Esophagus squamous epithelium (tissue), 5 donors: Measurements from ENCODE around the gene RNASE8. TPM values are rescaled to one million over a fixed set of nuclear protein-coding genes. Genes with fewer than 3 reads are reported as not detected.
A peak's percentile ranks its signal among the peaks of the same experiment; 100 is the strongest.

Experiments
- DNase-seq: peaks from one replicate; lab custom pipeline; 2025; lab: John Stamatoyannopoulos, UW
- H3K27ac ChIP-seq, 4 donors: fragments of 200-600 bp; sonication (generic); one replicate each; pipeline ENCODE4 v1.5.1; 2016 to 2019; ENCODE audit warnings: mild to moderate bottlenecking in 1 of 4
- H3K27me3 ChIP-seq, 4 donors: fragments of 200-600 bp; sonication (generic); 1 replicate in 3 of 4; 2 replicates in 1 of 4; pipeline versions ENCODE4 v1.5.1 to v1.6.0; 2017 to 2021; ENCODE audit warnings: antibody characterized with exemption in 1 of 4
- H3K36me3 ChIP-seq, 3 donors: fragments of 200-600 bp; sonication (generic); one replicate each; pipeline ENCODE4 v1.5.1; 2016 to 2019
- H3K4me1 ChIP-seq, 3 donors: fragments of 200-600 bp; sonication (generic); one replicate each; pipeline ENCODE4 v1.5.1; 2017 to 2019
- H3K4me3 ChIP-seq, 4 donors: fragments of 200-600 bp; sonication (generic); 1 replicate in 3 of 4; 2 replicates in 1 of 4; pipeline ENCODE4 v1.5.1; 2016 to 2019; ENCODE audit warnings: mild to moderate bottlenecking in 2 of 4, moderate library complexity in 1 of 4
- H3K9me3 ChIP-seq, 3 donors: fragments of 200-600 bp; sonication (generic); one replicate each; pipeline ENCODE4 v1.5.1; 2016 to 2019
- POLR2A ChIP-seq, 4 donors: fragments of 450-650 bp; IDR thresholded peaks; one replicate each; pipeline ENCODE4 v1.6.1; 2017; ENCODE audit warnings: antibody characterized with exemption in 4 of 4, mild to moderate bottlenecking in 4 of 4, moderate library complexity in 3 of 4
- WGBS, 2 donors: methylation state at CpG; one replicate each; pipeline ENCODE4 v1.1.5; 2018; 5-methylcytosine and 5-hydroxymethylcytosine counted together
- intact Hi-C: fragments of 100-400 bp; cut with DNase I; formaldehyde crosslinking; loops from one replicate; pipeline ENCODE4 v1.15.0; 2022
- total RNA-seq, 4 donors: library from RNA; depleted of rRNA; stranded (reverse); fragments of >200 nt; gene quantifications; one replicate each; pipeline ENCODE4 v1.1.0, GENCODE V29; 2016
- TF ChIP-seq, protein P1 (sequence below), 6 experiments: fragments of 450-650 bp in 4 of 6; fragments of 200-600 bp in 2 of 6; sonication (generic) in 2 of 6; IDR thresholded peaks; one replicate each; pipeline ENCODE4 v1.5.1; 2016 to 2019; ENCODE audit warnings: antibody characterized with exemption in 6 of 6, mild to moderate bottlenecking in 4 of 6, moderate library complexity in 4 of 6
- donor health status: DM: yes; HTN: yes; CAD: no.

RNASE8 gene
- total RNA-seq, 4 donors from 2014 or later: not detected

DNA sequence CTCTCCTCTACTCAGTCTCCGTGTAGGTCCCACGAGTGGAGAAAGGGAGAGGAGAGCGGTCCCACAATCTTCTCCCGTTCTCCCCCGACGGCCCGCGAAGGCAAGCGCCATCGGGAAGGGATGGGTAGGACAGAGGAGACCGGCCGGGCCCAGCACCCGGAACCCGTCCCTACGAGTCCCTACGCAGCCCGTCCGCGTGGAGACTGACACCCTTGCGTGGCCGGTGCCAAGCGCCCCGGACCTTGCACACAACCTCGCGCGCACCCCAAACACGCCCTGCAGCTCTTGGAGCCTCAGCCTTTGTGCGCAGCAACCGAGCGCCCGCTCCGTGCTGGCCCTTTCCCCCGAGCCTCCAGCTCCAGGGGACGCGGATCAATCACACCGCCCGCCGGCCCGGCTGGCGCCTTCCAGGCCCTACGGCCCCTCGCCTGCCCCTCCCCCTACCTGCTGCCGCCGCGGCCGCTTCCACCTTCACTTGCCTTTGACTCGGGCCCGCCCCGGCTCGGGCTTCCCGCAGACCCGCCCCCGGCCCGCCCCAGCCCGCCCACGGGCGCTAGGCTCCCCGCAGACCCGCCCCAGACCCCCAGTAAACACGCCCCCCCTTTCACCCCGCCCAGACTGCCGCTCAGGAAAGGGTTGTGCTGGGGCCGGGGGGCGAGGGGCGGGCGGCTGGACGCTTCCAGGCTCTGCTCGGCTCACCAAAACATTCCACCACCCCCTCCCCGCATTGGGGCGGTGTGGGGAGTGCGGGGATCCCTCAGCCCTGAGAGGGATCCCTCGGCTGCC lies 32.8 kb upstream of the RNASE8 start, which contains the start of gene NDRG2:
NDRG2 (minus strand) TSS at position 477 of the 786 bp plus-strand sequence. CDS start 1,746 bp downstream, outside the sequence.
- TF ChIP-seq POLR2A (IDR thresholded peaks at IDR 0.05): peak in 1 of 4 donors; percentile 55
- TF ChIP-seq, protein P1, sequence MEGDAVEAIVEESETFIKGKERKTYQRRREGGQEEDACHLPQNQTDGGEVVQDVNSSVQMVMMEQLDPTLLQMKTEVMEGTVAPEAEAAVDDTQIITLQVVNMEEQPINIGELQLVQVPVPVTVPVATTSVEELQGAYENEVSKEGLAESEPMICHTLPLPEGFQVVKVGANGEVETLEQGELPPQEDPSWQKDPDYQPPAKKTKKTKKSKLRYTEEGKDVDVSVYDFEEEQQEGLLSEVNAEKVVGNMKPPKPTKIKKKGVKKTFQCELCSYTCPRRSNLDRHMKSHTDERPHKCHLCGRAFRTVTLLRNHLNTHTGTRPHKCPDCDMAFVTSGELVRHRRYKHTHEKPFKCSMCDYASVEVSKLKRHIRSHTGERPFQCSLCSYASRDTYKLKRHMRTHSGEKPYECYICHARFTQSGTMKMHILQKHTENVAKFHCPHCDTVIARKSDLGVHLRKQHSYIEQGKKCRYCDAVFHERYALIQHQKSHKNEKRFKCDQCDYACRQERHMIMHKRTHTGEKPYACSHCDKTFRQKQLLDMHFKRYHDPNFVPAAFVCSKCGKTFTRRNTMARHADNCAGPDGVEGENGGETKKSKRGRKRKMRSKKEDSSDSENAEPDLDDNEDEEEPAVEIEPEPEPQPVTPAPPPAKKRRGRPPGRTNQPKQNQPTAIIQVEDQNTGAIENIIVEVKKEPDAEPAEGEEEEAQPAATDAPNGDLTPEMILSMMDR (IDR thresholded peaks at IDR 0.05): no peak
- 0% methylated on average over 2 to 8 of the region's 72 CpGs for WGBS, 2 donors
- H3K27me3 ChIP-seq: no peaks in the 10 kb centered on the region
- intact Hi-C loops: no loop called here
- peaks cover 0 to 27% (median 5%) of the 10 kb centered on the region in 3 donors for H3K36me3 ChIP-seq
- peak within 1 kb of the TSS; percentile 81 to 95 (median 90) for H3K27ac ChIP-seq
- peaks cover 12 to 67% (median 25%) of the 10 kb centered on the region in 3 donors for H3K4me1 ChIP-seq
- peak within 1 kb of the TSS; percentile 68 to 94 (median 80) for H3K4me3 ChIP-seq
- H3K9me3 ChIP-seq: no peaks in the 10 kb centered on the region
- DNase-seq: no peak

DNA sequence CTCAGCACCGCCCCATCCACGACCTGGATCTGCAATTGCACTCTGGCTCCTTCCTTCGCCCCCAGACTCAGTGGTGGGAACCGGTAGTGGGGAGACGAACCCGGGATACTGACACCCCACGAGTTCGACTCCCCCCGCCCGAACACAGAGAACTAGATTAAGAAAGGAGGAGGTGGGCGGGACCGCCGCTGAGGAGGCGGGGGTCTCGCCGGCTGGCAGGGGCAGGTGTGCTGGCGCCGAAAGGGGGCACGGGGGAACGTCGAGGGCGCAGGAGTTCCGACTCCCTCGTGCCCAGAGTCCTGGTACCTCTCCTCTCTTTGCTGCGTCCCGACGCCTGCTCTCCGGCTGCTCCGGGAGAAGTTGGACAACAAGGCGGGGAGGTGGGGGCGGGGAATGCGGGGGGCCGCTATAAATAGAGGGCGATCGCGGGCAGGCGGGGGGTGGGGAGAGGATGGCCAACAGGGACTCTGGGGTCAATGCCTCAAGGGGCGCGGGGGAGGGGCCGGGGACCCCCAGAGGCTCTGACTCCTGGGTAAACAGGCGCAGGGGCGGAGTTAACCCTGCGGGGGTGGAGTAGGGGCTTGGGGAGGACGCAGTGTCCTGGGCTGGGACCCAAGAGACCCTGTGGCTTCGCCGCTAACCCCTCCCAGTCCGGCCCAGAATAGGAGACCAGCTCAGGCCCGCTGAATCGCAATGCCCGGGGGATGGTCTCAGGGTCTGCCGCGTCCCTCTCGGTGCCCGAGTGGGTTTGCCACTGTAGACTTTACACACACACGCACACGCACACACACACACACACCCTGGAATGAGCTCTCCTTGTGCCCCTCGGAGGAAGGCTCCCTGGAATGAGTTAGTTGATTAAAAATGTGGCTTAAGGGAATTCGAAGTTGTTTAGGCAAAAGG lies 32.0 kb upstream of the RNASE8 start:
- Histone ChIP-seq H3K27ac (peak overlapping the region; percentile 81 to 95 (median 90)), H3K4me3 (peak overlapping the region; percentile 68 to 94 (median 80)), H3K9me3 (no peaks in the 10 kb centered on the region), H3K4me1 (peaks cover 12 to 62% (median 25%) of the 10 kb centered on the region in 3 donors), H3K27me3 (no peaks in the 10 kb centered on the region), H3K36me3 (peaks cover 0 to 18% (median under 1%) of the 10 kb centered on the region in 3 donors)
- WGBS, 2 donors: 15 to 28% methylated on average over 2 to 33 of the region's 58 CpGs
- intact Hi-C loops: no loop called here
- no peak for DNase-seq
- TF ChIP-seq, protein P1 (IDR thresholded peaks at IDR 0.05): peak in 1 of 6 experiments; percentile 6
- TF ChIP-seq POLR2A (IDR thresholded peaks at IDR 0.05): no peak

DNA sequence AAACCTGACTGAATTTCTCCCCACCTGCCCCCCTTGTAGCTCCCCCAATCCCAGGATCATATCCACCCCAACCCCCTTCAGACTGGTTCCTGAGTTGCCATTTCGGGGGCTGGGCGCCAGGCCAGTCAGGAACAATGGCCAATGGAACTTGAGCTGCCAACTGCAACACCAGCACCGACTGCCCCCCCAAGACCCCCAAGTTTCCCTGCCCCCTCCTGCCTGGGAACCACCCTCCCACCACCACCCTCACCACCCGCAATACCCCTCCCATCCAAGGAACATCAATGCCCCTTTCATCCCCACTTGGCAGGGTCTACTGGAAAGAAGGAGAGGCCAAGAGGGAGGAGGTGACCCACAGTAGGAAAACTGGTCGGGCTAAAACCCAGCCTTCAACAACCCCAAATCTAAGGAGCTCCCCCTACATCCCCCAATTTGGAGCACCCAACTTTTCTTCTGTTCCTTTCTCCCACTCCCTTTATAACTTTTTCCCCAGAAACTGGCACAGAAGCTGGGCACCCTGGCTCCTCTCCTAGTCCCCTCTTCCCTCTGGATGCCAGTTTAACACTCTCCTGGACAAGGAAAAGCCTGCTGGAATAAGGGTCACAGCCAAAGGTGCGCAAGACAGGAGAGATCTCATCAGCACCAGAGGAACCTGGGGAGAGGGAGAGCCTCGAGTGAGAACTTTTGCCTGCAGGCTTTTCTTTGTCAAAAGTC lies 31.2 kb upstream of the RNASE8 start:
- WGBS, 2 donors: 43 to 63% methylated on average over 5 to 7 of the region's 7 CpGs
- H3K36me3 ChIP-seq: peaks cover 0 to 10% (median 0%) of the 10 kb centered on the region in 3 donors

DNA sequence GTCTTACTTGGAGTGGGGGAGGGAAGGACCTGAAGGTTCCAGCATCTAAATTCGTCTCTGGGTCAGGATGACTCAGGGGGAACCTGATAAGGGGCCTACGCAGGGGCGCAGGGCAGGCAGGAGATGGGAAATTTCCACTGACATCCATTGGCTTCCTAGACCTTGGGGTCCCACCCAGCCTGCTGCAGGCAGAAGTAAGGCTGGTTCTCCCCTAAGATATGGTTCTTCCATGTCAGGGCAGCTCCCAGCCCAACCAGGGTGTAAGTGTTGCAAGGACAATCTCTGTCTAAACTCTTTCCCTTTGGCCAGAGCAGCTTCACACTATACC lies 30.7 kb upstream of the RNASE8 start:
- TF ChIP-seq, protein P1 (IDR thresholded peaks at IDR 0.05): no peak
- no peak for TF ChIP-seq POLR2A (IDR thresholded peaks at IDR 0.05)
- peaks cover 12 to 49% (median 25%) of the 10 kb centered on the region in 3 donors for H3K4me1 ChIP-seq
- no peaks in the 10 kb centered on the region for H3K9me3 ChIP-seq
- 45% methylated on average over 3 of the region's 3 CpGs; no CpG with 5 or more reads in 1 of the 2 donors for WGBS, 2 donors
- H3K27me3 ChIP-seq: no peaks in the 10 kb centered on the region
- DNase-seq: no peak
- no peak overlapping the region for H3K4me3 ChIP-seq
- intact Hi-C loops: no loop called here
- H3K27ac ChIP-seq: peak overlapping the region; percentile 81 to 95 (median 90)
- H3K36me3 ChIP-seq: peaks cover 0 to 5% (median 0%) of the 10 kb centered on the region in 3 donors

More for the DNA sequence above, 31.2 kb upstream of the RNASE8 start:
- Histone ChIP-seq H3K4me3 (peak overlapping the region in 3 of 4 donors; percentile 76 to 94 (median 83)), H3K4me1 (peaks cover 12 to 54% (median 25%) of the 10 kb centered on the region in 3 donors), H3K27me3 (no peaks in the 10 kb centered on the region), H3K27ac (peak overlapping the region; percentile 81 to 95 (median 90)), H3K9me3 (no peaks in the 10 kb centered on the region)
- TF ChIP-seq, protein P1 (IDR thresholded peaks at IDR 0.05): no peak
- TF ChIP-seq POLR2A (IDR thresholded peaks at IDR 0.05): no peak
- intact Hi-C loops: no loop called here
- DNase-seq: no peak
